Endodermal cell (in vitro differentiated cells): Measurements from ENCODE around the gene WSCD2. TPM values are rescaled to one million over a fixed set of nuclear protein-coding genes. Genes with fewer than 3 reads are reported as not detected.

Source experiments
- DNase-seq: peaks from one replicate; pipeline ENCODE4 v3.0.0-alpha.2; 2017
- H3K27ac ChIP-seq: 2 replicates; pipeline ENCODE4 v1.5.1; 2013; ENCODE audit warnings: mild to moderate bottlenecking, low read depth, low read length, moderate library complexity
- H3K27me3 ChIP-seq: 2 replicates; pipeline ENCODE4 v1.6.1; 2013; ENCODE audit warnings: mild to moderate bottlenecking, low read length, moderate library complexity; ENCODE audit not compliant: insufficient read depth, control insufficient read depth, poor library complexity, severe bottlenecking
- H3K36me3 ChIP-seq: 2 replicates; pipeline ENCODE4 v1.7.0; 2013; ENCODE audit warnings: mild to moderate bottlenecking, low read length, moderate library complexity; ENCODE audit not compliant: control insufficient read depth, insufficient read depth
- H3K4me1 ChIP-seq: one replicate; pipeline ENCODE4 v1.7.0; 2013; ENCODE audit warnings: low read length; ENCODE audit not compliant: control insufficient read depth, insufficient read depth
- H3K4me3 ChIP-seq: 2 replicates; pipeline ENCODE4 v1.5.1; 2013; ENCODE audit warnings: mild to moderate bottlenecking, low read length, moderate library complexity
- H3K9ac ChIP-seq: 2 replicates; pipeline ENCODE4 v1.6.1; 2013; ENCODE audit warnings: mild to moderate bottlenecking, low read length, moderate library complexity; ENCODE audit not compliant: poor library complexity, severe bottlenecking; ENCODE audit errors: extremely low read depth
- H3K9me3 ChIP-seq: 2 replicates; pipeline ENCODE4 v1.6.1; 2013; ENCODE audit warnings: mild to moderate bottlenecking, low read length, moderate library complexity; ENCODE audit not compliant: control insufficient read depth
- H3K27ac Mint-ChIP-seq: 2 replicates; pipeline ENCODE4 v1.8.0; 2020; ENCODE audit warnings: mixed read lengths
- H3K27me3 Mint-ChIP-seq: 2 replicates; pipeline ENCODE4 v1.8.0; 2021; ENCODE audit warnings: mild to moderate bottlenecking, mixed read lengths; ENCODE audit not compliant: insufficient read depth
- H3K36me3 Mint-ChIP-seq: 2 replicates; pipeline ENCODE4 v1.8.0; 2020; ENCODE audit warnings: low read depth, mixed read lengths
- H3K4me1 Mint-ChIP-seq: 2 replicates; pipeline ENCODE4 v1.8.0; 2020; ENCODE audit warnings: mixed read lengths
- H3K4me3 Mint-ChIP-seq: 2 replicates; pipeline ENCODE4 v1.8.0; 2020; ENCODE audit warnings: mild to moderate bottlenecking, moderate library complexity, mixed read lengths
- H3K9me3 Mint-ChIP-seq: 2 replicates; pipeline ENCODE4 v1.8.0; 2020; ENCODE audit warnings: mild to moderate bottlenecking, mixed read lengths
- WGBS, 2 experiments: methylation state at CpG; one replicate each; pipeline versions ENCODE4 v1.1.5 to v1.1.7; 2013; ENCODE audit warnings: missing lambda C conversion rate in 2 of 2, mixed read lengths in 1 of 2; ENCODE audit not compliant: insufficient coverage in 1 of 2, insufficient read length in 1 of 2; 5-methylcytosine and 5-hydroxymethylcytosine counted together
- total RNA-seq, 2 donors: library from RNA; stranded (reverse); fragmentation: NEBNext Ultra II Directional in 1 of 2; extraction: Animal tissue kit (Norgen Biotek cat#: 25700) in 1 of 2; gene quantifications; 2 replicates in 1 of 2; 3 replicates in 1 of 2; pipeline ENCODE4 v1.2.1, GENCODE V29; 2021
- TF ChIP-seq, protein P1 (sequence below): fragments of 200-600 bp; sonication (generic); conservative IDR thresholded peaks from 2 replicates; pipeline ENCODE4 v1.5.0; 2021; ENCODE audit warnings: antibody characterized with exemption, mild to moderate bottlenecking

The WSCD2 gene
- total RNA-seq, 2 donors from 2014 or later: 0.80 to 1.3 TPM

DNA sequence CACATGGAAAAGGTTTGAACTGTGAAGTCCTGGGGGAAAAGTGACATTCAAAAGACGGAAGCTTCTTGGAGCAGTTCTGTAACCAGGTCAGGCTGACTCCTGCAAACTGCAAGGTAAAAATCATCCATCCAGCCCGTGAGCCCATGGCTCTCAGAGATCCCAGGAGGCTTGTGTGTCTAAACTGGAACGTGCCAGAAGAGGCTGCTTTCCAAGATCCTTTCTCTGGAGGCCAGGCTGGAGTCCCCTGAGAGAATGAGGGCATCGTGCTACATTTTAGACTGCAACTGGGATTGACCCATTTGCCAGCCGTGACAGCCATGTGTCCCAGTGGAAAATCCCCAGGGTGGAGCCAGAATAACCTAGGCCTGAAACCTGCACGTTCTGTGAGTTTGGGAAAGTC lies 7.8 kb upstream of the WSCD2 start:
- H3K27me3 Mint-ChIP-seq: peaks cover 11% of the 10 kb centered on the region
- WGBS, 2 experiments: 88 to 98% methylated on average over 6 of the region's 6 CpGs
- TF ChIP-seq, protein P1, sequence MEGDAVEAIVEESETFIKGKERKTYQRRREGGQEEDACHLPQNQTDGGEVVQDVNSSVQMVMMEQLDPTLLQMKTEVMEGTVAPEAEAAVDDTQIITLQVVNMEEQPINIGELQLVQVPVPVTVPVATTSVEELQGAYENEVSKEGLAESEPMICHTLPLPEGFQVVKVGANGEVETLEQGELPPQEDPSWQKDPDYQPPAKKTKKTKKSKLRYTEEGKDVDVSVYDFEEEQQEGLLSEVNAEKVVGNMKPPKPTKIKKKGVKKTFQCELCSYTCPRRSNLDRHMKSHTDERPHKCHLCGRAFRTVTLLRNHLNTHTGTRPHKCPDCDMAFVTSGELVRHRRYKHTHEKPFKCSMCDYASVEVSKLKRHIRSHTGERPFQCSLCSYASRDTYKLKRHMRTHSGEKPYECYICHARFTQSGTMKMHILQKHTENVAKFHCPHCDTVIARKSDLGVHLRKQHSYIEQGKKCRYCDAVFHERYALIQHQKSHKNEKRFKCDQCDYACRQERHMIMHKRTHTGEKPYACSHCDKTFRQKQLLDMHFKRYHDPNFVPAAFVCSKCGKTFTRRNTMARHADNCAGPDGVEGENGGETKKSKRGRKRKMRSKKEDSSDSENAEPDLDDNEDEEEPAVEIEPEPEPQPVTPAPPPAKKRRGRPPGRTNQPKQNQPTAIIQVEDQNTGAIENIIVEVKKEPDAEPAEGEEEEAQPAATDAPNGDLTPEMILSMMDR: no peak
- peaks cover under 1% of the 10 kb centered on the region for H3K4me1 Mint-ChIP-seq
- Histone ChIP-seq H3K4me3 (no peak overlapping the region), H3K9ac (no peak overlapping the region), H3K9me3 (no peaks in the 10 kb centered on the region), H3K27me3 (no peaks in the 10 kb centered on the region), H3K4me1 (no peaks in the 10 kb centered on the region), H3K27ac (no peak overlapping the region), H3K36me3 (no peaks in the 10 kb centered on the region)
- H3K9me3 Mint-ChIP-seq: no peaks in the 10 kb centered on the region
- H3K4me3 Mint-ChIP-seq: no peak overlapping the region
- no peak for DNase-seq
- H3K27ac Mint-ChIP-seq: no peak overlapping the region
- H3K36me3 Mint-ChIP-seq: no peaks in the 10 kb centered on the region

DNA sequence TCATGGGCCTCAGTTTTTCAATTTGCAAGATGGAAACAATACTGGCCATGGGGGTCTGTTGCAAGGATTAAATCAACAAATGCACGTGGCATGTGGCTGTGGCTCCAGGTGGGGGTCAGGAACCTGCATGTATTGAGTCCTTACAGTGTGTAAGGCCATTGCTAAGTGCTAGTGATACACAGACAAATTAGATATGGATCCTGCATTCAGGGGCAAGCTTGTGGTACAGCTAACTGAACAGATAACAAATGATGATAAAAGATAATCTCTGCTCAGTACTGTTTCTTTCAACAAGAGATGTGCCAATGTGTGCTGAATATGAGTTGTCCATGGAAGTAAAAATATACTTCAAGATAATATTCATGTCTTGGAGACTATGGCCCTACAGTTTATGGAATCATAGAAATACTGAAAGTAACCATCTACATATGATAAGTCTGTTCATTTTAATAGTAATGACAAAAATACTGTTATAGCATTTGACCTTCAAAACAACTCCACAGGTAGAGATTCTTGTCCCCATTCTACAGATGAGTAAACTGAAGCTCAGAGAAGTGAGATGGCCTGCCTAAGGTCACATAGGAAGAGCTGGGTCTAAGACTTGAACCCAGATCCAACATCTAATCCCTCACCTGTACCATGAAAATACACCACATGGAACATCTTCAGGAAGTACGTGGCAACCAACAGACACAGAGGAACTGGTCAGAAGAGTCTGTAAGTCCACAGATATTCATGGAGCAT lies 7.2 kb upstream of the WSCD2 start:
- WGBS, 2 experiments: 90 to 93% methylated on average over 2 of the region's 2 CpGs
- H3K27me3 ChIP-seq: no peaks in the 10 kb centered on the region
- Mint-ChIP-seq H3K4me3 (no peak overlapping the region), H3K9me3 (no peaks in the 10 kb centered on the region), H3K36me3 (no peaks in the 10 kb centered on the region), H3K27me3 (peaks cover 17% of the 10 kb centered on the region), H3K27ac (no peak overlapping the region), H3K4me1 (no peaks in the 10 kb centered on the region)
- H3K27ac ChIP-seq: no peak overlapping the region
- H3K36me3 ChIP-seq: no peaks in the 10 kb centered on the region
- TF ChIP-seq, protein P1: no peak
- H3K9me3 ChIP-seq: no peaks in the 10 kb centered on the region
- H3K4me1 ChIP-seq: no peaks in the 10 kb centered on the region
- no peak overlapping the region for H3K4me3 ChIP-seq
- no peak overlapping the region for H3K9ac ChIP-seq
- no peak for DNase-seq

DNA sequence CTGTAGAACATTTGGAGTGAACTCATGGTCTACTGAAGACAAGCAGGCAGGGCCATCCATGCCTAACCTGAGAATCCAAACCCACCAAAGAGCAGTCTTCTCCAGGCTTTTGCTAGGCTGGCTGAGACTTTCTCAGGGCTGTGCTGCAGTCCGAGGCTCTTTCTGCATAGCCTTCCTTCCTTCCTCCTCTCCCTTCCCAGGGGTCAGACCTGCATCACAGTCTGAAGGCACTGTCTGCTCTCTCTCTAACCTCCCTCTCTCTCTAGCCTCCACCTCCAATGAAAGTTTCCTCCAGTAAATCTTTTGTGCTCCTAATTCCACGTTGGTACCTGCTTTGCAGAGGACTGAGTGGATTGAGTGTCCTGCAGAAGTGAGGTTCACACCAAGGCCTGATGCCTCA lies 6.4 kb upstream of the WSCD2 start:
- no peaks in the 10 kb centered on the region for H3K9me3 Mint-ChIP-seq
- no peaks in the 10 kb centered on the region for H3K36me3 Mint-ChIP-seq
- Histone ChIP-seq H3K9ac (no peak overlapping the region), H3K9me3 (no peaks in the 10 kb centered on the region), H3K27ac (no peak overlapping the region), H3K4me3 (no peak overlapping the region), H3K36me3 (no peaks in the 10 kb centered on the region), H3K4me1 (no peaks in the 10 kb centered on the region), H3K27me3 (no peaks in the 10 kb centered on the region)
- no peak overlapping the region for H3K27ac Mint-ChIP-seq
- no peak overlapping the region for H3K4me3 Mint-ChIP-seq
- TF ChIP-seq, protein P1: no peak
- no peaks in the 10 kb centered on the region for H3K4me1 Mint-ChIP-seq
- WGBS, 2 experiments: 80 to 90% methylated on average over 1 to 2 of the region's 2 CpGs
- H3K27me3 Mint-ChIP-seq: peaks cover 24% of the 10 kb centered on the region
- no peak for DNase-seq
